ENCODE measurements around the gene WNT7B.
"Not testable (repeated sequence)": the region's sequence is repeated elsewhere in the genome, so short reads cannot be mapped to it uniquely, and the experiment has no call there.

The WNT7B gene

GRCh38 chr22:46007848-46008261, 30.9 kb upstream of the WNT7B start:
- no peak for DNase-seq

GRCh38 chr22:46007003-46007847, 30.3 kb upstream of the WNT7B start:
- DNase-seq, result no peak

GRCh38 chr22:46006379-46007002, 29.5 kb upstream of the WNT7B start:
- DNase-seq, result no peak

- DNase-seq, result not testable (repeated sequence)
These were observed 28.2 kb upstream of the WNT7B start for GRCh38 chr22:46005116-46005705.

- no peak for DNase-seq
These were observed 27.3 kb upstream of the WNT7B start for GRCh38 chr22:46004105-46004866.

DNA sequence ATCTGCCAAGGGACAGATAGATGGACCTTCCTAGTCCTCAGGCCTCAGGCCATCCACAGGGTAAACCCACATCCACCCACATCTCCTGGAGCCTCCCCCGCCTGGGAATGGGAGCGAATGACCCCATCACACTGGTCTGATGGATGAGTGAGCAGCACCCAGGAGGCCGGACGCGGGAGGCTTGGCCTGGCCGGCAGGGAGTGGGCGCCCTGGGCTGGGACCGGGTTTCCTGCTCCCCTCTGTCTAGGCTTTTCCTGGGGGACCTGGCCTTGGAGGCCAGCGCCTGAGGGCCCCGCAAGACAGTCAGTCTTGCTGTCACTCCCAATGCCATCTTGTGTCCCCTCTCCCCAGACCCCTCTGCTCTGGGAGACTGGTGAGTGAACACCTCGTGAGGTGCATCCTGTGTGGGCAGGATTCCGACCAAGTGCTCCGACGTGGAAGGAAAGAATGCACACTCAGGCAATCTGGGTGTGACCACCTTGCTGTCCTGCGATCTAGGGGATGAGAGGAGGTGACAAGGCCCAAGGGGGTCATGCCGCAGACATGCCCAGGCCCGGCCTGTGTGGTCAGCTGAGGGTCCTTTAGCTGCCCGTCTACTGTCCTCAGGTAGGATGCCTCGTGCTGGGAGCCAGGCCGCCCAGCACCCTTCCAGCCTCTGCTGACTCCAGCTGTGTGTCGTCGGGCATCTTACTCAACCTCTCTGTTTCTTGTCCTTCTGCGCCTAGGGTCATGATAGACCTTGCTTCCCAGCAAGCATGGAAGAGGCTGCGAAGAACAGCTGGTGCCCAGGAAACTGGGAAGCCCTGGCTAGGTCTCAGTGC, 26.5 kb upstream of the WNT7B start:
- no peak for DNase-seq

DNA sequence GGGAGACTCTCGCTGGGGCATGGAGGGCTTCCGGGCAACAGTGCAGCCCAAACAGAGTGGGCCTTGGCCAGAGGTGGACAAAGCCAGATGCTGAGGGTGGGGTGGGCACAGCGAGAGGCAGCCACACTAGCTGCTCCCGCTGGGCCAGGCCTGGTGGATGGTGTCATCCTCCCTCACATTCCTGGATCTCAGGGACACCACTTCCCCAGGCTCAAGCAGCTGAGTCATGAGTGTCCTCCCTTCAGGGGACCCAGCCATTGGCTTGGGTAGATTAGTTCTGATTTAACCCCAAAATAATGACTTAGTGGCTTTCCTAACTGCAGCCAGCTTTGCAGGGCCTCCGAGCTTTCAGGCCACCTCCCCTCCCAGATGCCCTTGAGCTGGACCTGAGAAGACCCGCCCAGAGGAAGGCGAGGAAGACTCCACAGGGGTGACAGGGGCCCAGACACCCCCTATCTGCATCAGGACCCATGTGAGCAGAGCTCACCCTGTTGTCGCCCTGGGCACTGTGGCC, 25.9 kb upstream of the WNT7B start:
- DNase-seq, result no peak

GRCh38 chr22:46001426-46002106, 24.6 kb upstream of the WNT7B start:
- no peak for DNase-seq

DNA sequence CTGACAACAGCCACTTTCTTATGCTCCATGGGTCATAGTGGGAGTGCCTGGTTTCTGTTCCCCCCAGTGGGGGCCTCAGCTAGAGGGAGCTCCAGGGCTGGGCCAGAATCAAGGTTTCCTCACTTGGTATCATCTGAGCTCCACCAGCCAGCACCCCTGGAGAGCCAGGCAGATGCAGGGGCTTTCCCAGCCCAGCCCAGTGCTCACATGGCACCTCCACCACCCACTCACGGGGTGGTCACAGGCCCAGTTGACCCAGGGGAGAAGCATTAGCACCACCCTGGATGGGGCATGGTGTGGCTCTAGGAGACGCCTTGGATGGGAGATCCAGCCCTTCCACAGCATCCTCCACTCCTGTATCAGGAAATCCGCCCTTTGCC, 24.1 kb upstream of the WNT7B start:
- DNase-seq, result no peak

- no peak for DNase-seq
These were observed 23.4 kb upstream of the WNT7B start for GRCh38 chr22:46000081-46001027.

GRCh38 chr22:45999379-45999971, 22.5 kb upstream of the WNT7B start:
- no peak for DNase-seq

DNA sequence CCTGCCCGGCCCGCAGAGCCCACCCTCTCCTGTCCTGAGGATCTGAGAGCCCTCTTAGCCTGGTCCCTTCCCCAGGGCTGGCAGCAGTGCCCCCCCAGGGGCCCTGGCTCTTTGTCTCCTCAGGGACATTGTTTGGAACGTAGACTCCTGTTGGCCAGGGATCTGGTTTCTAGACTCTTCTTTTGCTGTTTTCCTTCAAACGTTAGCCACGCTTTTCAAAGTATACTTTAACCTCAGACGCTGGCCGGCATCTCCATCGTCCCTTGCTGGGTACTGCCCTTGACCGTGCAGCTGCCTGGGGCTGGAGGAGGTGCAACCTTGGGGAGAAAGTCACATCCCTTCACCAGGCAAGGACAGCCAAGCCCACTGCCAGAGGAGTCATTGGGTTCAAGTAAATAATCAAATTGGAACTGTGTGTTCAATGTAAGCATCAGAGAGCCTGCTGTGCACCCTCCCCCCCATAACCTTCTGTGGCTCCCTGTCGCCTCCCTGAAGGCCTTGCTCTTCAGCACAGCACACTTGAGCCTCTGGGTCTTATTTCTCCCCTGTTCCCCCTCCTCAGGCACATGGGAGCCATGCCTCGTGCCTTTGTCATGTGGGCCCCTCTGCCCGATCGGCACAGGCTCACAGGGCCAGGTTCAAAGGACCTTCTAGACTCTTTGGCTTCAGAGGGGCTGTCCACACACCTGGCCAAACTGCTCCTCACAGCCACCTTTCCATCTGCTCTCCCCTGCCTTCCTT, 21.8 kb upstream of the WNT7B start:
- DNase-seq, result no peak

GRCh38 chr22:45997777-45998637, 21.0 kb upstream of the WNT7B start:
- no peak for DNase-seq

DNA sequence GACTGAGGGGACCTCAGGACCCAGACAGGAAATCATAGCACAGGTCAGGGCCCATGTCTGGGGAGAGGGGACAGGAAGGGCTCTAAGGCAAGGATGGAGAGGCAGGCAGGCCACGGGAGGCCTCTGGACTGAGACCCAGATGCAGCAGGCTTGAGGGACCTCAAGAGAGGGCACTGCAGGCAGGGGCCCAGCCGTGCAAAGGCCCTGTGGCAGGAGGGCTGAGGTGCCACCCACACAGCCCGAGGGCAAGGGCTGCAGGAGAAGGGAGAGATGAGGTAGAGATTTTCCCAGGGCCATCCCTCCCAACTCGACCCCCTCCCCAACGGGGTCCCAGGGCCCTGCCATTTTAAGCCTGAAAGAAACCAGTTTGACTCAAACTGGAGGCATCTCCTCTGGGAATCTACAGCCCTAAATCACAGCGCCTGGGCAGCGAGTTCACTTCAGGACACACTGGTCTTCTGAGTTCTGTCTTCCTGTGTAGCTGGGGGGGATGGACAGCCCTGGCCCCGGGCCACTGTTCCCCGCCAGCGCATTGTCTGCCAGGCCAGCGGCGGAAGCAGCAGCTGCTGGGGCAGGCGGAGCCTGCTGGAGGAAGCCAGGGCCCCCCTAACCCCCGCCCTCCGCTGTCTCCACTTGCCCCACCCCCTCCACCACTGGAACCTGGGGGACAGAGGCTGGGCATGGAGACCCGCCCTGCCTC, 20.3 kb upstream of the WNT7B start:
- no peak for DNase-seq

DNA sequence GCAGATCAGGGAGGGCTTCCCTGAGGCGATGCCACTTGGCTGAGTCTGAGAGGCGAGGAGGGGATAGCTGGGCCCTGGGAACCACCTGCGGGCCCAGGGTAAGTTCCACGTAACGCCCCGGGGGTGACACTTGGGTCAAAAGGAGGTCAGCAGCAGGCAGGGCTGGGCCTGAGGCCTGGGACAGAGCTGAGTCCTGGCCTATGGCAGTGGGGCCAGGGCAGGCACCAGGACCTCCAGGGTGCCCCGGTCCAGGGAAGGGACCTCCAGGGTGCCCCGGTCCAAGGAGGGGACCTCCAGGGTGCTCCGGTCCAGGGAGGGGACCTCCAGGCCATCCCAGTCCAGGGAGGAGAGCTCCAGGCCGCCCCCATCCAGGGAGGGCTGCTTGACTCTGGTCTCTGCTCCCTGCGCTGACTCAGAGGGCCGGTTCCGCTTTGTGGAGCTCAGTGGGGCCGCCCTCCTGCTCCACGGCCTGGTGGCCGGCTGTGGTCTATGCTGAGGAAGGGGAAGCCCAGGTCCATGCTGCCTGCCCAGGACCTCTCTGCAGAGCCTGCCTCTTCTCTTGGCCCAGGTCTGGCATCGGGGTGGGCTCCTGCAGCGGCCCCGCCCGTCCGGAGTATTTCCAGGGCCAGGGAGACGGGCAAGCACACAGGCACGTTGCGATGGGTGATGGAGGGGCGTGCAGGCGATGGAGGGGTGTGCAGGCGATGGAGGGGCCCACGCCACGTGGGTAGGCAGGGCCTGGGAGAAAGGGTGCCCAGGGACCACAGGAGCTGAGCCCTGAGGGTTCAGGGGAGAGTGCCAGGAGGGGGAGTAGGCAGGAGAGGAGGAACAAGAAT, 19.5 kb upstream of the WNT7B start:
- DNase-seq, result no peak

DNA sequence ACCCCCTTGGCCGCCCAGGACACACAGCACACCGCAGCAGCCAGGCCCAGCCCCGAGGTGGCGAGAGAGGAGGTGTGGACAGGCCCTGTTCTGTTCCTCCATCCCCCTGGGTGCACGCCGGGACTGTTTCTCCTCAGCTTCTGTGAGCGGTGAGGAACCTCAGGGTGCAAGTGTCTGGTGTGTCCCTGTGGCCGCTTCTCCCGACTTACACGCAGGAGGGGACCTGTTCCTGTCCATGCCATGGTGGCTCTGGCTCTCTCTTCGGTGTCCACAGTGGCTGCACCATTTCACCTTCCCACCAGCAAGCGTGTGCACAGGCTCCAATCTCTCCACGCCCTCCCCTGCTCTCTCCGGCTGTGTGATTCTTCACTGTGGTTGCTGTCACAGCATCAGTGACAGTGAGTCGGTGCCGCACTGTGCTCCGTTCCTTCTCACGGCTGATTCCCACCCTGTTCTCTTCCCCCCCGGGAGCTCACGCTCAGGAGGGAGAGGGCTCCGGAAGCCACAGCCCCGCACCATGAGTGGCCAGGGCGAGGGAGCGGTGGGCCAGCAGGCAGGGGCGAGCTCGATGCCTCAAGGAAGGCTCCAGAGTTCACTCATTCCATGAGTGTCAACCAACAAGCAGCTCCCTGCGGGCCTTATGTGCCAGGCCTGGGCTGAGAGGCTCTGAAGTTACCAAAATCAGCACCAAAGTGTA, 18.6 kb upstream of the WNT7B start:
- DNase-seq, result no peak
